NOMO-1 treated with dmso at 0.1 percent for 144 hours (cell line): Measurements from ENCODE around the gene PNPLA8.
A peak's percentile ranks its signal among the peaks of the same experiment; 100 is the strongest.
"Not testable (repeated sequence)": the region's sequence is repeated elsewhere in the genome, so short reads cannot be mapped to it uniquely, and the experiment has no call there.

ENCODE experiments used
- DNase-seq: peaks from one replicate; lab custom pipeline; 2025; ENCODE audit not compliant: unreplicated experiment; lab: John Stamatoyannopoulos, UW

The PNPLA8 gene, protein sequence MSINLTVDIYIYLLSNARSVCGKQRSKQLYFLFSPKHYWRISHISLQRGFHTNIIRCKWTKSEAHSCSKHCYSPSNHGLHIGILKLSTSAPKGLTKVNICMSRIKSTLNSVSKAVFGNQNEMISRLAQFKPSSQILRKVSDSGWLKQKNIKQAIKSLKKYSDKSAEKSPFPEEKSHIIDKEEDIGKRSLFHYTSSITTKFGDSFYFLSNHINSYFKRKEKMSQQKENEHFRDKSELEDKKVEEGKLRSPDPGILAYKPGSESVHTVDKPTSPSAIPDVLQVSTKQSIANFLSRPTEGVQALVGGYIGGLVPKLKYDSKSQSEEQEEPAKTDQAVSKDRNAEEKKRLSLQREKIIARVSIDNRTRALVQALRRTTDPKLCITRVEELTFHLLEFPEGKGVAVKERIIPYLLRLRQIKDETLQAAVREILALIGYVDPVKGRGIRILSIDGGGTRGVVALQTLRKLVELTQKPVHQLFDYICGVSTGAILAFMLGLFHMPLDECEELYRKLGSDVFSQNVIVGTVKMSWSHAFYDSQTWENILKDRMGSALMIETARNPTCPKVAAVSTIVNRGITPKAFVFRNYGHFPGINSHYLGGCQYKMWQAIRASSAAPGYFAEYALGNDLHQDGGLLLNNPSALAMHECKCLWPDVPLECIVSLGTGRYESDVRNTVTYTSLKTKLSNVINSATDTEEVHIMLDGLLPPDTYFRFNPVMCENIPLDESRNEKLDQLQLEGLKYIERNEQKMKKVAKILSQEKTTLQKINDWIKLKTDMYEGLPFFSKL

GRCh38 chr7:108525985-108526767 lies at the start of gene PNPLA8:
Gene PNPLA8, minus strand, starts transcription at chr7:108526135. Its CDS starts 10,644 bp downstream, at chr7:108515491.
- peak; percentile 95 for DNase-seq

DNA sequence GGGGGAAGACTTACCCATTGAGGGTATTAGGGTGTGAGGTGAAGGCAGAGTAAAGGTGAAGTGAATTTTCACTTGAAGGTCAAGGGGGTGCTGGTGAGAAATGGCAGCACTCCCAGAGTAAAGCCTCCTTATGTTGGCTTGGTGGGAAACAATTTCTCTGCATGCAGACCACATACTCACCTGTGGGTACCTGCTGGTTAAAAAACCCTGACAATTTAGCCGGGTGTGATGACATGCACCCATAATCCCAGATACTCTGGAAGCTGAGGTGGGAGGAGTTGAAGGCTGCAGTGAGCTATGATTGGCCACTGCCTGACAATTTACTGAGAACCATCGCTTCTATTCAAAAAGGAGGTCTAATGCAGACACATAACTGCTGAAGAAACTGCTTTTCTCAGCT lies 49.2 kb upstream of the PNPLA8 start:
- no peak for DNase-seq

DNA sequence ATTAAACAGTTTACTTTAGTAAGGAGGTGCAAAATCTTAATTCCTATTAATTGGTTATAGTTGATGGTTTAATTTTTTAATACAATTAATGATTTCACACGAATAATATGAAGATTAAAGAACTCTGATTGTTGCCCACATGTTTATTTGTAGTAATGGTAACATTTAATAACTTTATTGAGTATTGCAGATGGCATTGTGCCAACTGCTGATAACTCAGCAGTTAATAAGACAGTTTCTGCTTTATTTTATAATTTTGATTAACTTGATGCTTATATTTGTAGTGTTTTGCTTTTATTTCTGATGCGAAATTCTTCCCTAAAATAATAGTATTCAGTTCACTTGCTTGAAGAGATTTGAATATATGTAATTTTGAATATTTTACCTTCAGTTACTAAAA lies 46.5 kb upstream of the PNPLA8 start:
- no peak for DNase-seq

DNA sequence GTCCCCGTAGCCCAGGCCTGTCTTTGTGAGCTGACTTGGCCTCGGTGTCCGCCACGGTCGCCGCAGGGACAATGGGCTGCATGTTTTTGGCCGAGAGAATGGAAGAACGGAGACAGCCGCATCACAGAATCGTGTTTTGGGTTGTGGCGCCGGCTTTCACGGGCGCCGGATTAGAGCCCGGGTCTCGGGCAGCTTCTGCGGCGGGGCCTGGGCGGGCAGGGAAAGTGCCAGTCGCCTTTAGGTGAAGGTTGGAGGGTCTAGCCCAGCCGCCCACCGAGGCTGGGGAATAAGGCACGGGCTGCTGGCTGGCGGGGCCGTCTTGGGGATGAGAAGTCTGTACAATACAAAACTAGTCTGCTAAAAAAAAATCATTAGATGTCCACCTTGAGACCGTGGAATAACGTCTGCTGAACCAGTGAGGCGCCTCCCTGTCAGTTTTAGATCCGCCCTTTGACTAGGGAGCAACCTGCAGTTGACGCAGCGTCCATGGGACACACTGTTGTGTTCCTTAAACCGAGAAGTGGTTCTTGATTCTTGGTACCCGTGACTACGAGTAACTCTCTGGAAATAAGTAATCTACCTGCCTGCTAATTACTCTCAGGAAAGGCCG lies 44.3 kb upstream of the PNPLA8 start:
- DNase-seq: no peak

DNA sequence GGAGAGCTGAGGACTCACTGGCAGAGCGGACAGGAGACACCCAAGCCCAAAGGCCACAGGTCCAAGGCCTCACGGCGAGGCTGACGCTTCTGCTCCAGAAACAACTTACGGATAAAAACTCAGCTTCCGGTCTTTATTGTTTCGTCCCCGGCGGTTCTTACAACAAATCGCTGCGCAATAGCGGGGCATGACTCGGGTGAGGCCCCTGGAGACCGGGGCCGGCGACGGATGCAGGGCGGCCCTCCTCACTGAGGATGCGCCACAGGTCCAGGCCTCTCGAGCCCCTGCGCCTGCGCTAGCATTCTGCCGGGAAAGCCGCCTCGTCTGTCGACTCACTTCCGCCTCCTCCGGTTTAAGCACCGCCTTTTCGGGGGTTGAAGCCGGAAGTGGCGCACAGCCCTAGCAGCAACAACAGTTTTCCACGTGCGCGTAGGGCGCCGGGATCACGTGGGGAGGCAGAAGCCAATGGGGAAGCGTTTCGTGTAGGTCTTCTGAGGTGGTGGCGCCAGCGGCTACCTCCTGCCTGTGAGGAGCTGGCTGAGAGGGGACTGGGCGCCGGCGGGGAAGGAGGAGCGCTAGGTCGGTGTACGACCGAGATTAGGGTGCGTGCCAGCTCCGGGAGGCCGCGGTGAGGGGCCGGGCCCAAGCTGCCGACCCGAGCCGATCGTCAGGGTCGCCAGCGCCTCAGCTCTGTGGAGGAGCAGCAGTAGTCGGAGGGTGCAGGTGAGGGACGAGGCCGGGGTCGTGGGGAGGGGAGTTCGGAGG lies 43.6 kb upstream of the PNPLA8 start, which contains the start of the genes DNAJB9 and THAP5:
TSS of gene DNAJB9 (plus strand) at position 494 of the 765 bp plus-strand sequence. CDS start 1,853 bp downstream, outside the sequence.
TSS of gene THAP5 (minus strand) at position 326 of the 765 bp plus-strand sequence. CDS start at position 189, 137 bp downstream.
- DNase-seq: peak; percentile 88

DNA sequence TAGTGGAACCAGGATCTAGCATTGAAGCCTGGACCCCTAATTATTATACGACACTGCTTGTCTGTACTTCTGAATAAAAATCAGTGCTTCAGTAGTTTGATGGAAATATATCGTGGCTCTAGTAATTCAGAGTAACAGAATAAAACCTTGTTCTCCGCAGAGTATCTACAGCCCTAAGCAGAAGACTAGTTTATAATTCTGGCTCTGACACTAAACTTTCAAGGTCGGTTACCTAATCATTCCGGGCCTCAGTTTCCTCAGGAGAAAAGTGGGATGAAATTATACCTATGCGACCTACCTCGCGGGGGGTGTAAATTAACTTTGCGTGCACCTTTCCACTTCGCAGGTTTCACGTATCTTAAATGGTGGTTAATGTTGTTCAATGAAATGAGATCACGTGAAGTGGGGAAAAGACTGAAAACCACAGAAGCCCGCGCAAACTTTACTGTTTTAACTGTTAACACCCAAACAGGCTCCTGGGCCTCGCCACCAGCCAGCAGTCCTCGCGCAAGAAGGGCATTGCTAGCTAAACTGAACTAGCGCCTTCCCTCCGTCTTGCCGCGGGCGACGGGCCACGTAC lies 43.0 kb upstream of the PNPLA8 start:
- no peak for DNase-seq

- no peak for DNase-seq
These were observed 40.1 kb upstream of the PNPLA8 start for GRCh38 chr7:108565987-108566386.

DNA sequence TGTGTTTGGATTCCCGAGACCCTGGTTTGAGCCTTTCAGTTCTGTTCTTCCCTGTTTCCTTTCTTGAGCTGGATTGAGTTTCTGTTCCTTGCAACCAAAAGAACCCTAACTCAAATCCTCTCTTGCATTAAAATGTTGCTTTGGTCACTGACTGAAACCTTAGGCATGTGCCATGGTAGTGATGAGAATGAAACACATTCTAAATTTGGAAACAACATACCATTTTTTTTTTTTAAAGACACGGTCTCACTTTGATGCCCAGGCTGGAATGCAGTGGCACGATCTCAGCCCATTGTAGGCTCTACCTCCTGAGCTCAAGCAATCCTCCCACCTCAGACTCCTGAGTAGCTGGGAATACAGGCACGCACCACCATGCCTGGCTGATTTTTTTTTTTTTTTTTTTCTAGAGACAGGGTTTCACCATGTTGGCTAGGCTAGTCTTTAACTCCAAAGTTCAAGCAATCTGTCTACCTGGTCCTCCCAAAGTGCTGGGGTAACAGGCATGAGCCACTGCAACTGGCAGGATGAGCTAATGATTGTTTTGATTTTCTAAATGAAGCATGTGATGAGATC lies 35.2 kb upstream of the PNPLA8 start:
- no peak for DNase-seq

DNA sequence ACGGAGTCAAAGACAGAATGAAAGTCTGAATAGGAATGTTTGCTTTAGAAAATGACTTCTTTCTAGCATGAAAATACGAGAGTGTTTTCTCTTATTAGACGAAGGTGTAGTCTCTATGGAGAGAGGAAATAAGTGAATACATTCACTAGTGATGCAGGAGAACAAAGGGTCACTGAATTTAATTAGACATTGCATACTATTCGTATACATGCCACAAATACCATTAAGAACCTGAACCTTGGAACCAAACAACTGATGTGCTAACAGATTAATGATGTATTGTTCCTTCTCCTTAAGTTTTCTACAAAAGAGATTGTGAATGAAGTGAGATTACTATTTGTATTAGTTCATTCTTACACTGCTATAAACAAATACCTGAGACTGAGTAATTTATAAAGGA lies 33.3 kb upstream of the PNPLA8 start:
- DNase-seq: no peak

DNA sequence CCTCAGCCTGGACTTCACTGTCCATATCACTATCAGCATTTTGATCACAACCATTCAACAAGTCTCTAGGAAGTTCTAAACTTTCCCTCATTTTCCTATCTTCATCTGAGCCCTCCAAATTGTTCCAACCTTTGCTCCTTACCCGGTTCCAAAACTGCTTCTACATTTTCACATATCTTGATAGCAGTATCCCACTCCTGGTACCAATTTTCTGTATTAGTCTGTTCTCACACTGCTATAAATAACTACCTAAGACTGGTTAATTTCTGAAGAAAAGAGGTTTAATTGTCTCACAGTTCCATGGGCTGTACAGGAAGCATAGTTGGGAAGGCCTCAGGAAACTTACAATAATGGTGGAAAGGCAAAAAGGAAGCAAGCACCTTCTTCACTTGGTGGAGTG lies 31.7 kb upstream of the PNPLA8 start:
- no peak for DNase-seq

DNA sequence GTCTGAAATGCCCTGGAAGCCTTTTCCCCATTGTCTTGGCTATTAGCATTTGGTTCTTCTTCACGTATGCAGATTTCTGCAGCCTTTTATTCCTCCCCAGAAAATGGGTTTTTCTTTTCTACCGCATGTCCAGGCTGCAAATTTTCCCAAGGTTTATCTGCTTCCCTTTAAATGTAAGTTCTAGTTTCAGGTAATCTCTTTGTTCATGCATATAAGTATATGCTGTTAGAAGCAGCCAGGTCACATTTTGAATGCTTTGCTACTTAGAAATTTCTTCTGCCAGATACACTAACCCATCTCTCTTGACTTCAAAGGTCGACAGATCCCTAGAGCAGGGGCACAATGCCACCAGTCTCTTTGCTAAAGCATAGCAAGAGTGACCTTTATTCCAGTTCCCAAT lies 31.3 kb upstream of the PNPLA8 start:
- DNase-seq: no peak

DNA sequence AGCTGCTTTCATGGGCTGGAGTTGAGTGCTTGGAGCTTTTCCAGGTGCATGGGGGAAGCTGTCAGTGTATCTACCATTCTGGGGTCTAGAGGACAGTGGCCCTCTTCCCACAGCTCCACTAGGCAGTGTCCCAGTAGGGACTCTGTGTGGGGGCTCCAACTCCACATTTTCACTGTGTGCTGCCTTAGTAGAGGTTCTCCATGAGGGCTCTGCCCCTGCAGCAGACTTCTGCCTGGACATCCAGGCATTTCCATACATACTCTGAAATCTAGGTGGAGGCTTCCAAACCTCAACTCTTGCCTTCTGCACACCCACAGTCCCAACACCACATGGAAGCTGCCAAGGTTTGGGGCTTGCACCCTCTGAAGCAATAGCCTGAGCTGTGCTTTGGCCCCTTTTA lies 30.7 kb upstream of the PNPLA8 start:
- DNase-seq: not testable (repeated sequence)

GRCh38 chr7:108548141-108548896 lies 22.4 kb upstream of the PNPLA8 start:
- not testable (repeated sequence) for DNase-seq

DNA sequence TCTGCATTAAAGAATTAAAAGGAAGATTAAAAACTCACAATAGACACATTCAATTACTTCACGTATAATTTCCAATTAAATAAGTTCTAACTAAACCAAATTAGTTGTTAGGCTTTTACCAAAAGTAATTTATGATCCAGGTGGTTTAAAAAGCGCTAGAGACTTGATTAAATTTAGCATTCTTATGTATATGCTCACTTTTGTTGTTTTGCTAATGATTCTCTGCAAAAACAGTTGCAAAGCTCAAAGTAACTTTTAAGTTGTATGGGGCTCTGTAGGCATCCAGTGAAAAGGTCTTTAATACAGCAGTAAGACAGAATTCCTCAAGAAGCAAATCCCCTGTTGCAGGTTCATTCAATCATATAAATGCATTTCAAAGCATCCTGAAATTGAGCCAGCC lies 15.5 kb upstream of the PNPLA8 start:
- DNase-seq: no peak

- DNase-seq: not testable (repeated sequence)
These were observed 12.8 kb upstream of the PNPLA8 start for GRCh38 chr7:108538685-108539084.

- not testable (repeated sequence) for DNase-seq
These were observed 12.3 kb upstream of the PNPLA8 start for GRCh38 chr7:108538236-108538635.

- no peak for DNase-seq
These were observed 11.3 kb upstream of the PNPLA8 start for GRCh38 chr7:108537229-108537628.

DNA sequence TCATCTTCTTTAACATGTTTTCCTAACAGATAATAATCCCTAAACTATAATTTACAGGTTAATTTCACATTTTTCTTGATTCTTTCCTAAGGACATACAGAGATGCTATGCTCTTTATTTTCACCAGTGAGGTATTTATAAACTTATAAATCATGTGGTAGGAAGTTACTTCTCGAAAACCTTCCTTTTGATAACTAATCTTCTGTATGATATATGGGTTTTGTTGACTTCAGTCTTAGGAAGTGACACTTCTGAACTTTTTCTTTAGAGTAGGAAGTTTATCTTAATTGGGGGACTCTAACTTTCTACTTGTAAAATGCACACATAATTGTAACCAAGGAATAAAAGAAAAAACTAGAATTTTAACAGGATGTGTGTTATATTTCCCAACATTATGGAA lies 9.8 kb upstream of the PNPLA8 start:
- DNase-seq: no peak

GRCh38 chr7:108535257-108535656 lies 9.3 kb upstream of the PNPLA8 start:
- DNase-seq: no peak
